ENCODE measurements around the gene C4orf17. TPM values are rescaled to one million over a fixed set of nuclear protein-coding genes. Genes with fewer than 3 reads are reported as not detected.

Gene C4orf17
- total RNA-seq, 2 experiments from 2014 or later = not detected

DNA sequence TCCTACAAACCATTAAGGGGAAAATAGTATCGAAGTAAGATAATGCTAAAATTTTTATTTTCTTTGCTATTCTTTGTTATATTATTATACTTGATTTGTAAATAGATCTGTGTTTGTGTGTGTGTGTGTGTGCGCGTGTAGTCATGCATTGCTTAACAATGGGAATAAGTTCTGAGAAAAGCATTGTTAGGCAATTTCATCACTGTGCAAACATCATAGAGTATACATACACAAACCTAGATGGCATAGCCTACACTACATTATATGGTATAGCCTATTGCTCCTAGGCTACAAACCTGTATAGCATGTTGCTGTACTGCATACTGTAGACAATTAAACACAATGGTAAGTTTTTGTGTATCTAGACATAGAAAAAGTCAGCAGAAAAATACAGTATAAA is 80.9 kb downstream of the C4orf17 start:
- no peaks in the 10 kb centered on the region for H3K9me3 Mint-ChIP-seq
- POLR2A ChIA-PET = no interaction called here
- no peak for DNase-seq
- no peak overlapping the region for H3K27ac Mint-ChIP-seq
- H3K4me3 Mint-ChIP-seq = no peak overlapping the region
- CTCF ChIA-PET = no interaction called here
- peaks cover 2% of the 10 kb centered on the region for H3K27me3 Mint-ChIP-seq
- no peaks in the 10 kb centered on the region for H3K36me3 Mint-ChIP-seq (ENCODE audit: low read depth)
- no peaks in the 10 kb centered on the region for H3K4me1 Mint-ChIP-seq

Other genes starting within 250 kb of the C4orf17 start
- not detected for gene ADH1A, start 220.0 kb upstream of the C4orf17 start, total RNA-seq
- not detected for gene ADH1B, start 189.6 kb upstream of the C4orf17 start, total RNA-seq
- gene ADH1C, start 158.3 kb upstream of the C4orf17 start, total RNA-seq = not detected
- gene ADH7, start 75.7 kb upstream of the C4orf17 start, total RNA-seq = not detected
- gene TRMT10A, start 53.0 kb downstream of the C4orf17 start, total RNA-seq = 10 to 100 TPM in 1 of 2 experiments, 1 to 10 TPM in 1; 7.9 to 10.5 TPM
- not detected for gene MTTP, start 63.8 kb downstream of the C4orf17 start, total RNA-seq
- not detected for gene C4orf54, start 146.8 kb downstream of the C4orf17 start, total RNA-seq

All from activated CD4-positive, alpha-beta T cell treated with anti-CD3 and anti-CD28 coated beads, Interleukin-2, amount 10 ng/mL, durations not matched to agents 7 days and 5 days (primary cell).